Fibroblast of pulmonary artery (primary cell): Measurements from ENCODE around the gene ZFP92.

Source experiments
- DNase-seq: peaks from one replicate; pipeline ENCODE4 v3.0.0-alpha.2; 2010; ENCODE audit warnings: low read depth
- H3K4me3 ChIP-seq: replicated peaks from 2 replicates; pipeline ENCODE4 v1.5.1; 2011; ENCODE audit warnings: low read depth, mild to moderate bottlenecking, control low read depth, low read length, moderate library complexity
- TF ChIP-seq, protein P1 (sequence below): IDR thresholded peaks from 2 replicates; pipeline ENCODE4 v1.5.1; 2011; ENCODE audit warnings: mild to moderate bottlenecking, control low read depth, low read length, inconsistent platforms; ENCODE audit errors: missing control alignments

The ZFP92 gene

DNA sequence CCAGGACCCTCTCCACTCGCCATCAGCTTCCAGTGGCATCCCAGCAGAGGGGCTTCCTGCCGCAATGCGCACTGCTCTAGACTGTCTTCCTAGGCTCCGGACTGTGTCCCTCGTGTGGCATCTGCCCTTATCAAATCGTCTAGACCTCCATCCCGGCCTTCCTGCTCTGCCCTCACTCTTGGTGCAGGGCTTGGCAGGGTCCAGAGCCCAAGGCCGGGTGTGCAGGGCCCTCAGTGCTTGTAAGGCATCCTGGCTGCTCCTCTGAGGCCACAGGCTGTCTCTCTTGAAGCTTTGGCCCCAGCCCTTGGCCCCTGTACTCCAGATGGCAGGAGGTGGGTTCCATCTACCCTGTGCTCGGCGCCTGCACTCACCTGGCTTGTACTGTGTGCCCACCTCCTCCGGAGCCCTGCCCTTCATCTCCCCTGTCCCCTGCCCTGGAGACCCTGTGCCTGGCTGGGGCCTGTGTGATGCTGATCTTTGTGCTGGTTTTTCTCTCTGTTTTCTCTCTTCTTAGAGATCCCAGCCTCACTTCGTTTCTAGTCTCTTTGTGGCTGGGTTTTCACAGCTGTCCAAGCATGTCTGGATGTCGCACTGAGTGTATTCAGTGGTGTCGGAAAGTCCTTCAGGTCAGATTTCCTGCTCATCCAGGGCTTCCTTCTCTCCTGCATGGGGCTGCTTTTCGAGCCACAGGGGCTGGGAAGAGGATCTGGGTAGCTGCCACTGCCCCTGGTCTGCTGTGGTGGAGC is 38.3 kb downstream of the ZFP92 start:
- H3K4me3 ChIP-seq = no peak overlapping the region
- TF ChIP-seq, protein P1, sequence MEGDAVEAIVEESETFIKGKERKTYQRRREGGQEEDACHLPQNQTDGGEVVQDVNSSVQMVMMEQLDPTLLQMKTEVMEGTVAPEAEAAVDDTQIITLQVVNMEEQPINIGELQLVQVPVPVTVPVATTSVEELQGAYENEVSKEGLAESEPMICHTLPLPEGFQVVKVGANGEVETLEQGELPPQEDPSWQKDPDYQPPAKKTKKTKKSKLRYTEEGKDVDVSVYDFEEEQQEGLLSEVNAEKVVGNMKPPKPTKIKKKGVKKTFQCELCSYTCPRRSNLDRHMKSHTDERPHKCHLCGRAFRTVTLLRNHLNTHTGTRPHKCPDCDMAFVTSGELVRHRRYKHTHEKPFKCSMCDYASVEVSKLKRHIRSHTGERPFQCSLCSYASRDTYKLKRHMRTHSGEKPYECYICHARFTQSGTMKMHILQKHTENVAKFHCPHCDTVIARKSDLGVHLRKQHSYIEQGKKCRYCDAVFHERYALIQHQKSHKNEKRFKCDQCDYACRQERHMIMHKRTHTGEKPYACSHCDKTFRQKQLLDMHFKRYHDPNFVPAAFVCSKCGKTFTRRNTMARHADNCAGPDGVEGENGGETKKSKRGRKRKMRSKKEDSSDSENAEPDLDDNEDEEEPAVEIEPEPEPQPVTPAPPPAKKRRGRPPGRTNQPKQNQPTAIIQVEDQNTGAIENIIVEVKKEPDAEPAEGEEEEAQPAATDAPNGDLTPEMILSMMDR = no peak
- no peak for DNase-seq

DNA sequence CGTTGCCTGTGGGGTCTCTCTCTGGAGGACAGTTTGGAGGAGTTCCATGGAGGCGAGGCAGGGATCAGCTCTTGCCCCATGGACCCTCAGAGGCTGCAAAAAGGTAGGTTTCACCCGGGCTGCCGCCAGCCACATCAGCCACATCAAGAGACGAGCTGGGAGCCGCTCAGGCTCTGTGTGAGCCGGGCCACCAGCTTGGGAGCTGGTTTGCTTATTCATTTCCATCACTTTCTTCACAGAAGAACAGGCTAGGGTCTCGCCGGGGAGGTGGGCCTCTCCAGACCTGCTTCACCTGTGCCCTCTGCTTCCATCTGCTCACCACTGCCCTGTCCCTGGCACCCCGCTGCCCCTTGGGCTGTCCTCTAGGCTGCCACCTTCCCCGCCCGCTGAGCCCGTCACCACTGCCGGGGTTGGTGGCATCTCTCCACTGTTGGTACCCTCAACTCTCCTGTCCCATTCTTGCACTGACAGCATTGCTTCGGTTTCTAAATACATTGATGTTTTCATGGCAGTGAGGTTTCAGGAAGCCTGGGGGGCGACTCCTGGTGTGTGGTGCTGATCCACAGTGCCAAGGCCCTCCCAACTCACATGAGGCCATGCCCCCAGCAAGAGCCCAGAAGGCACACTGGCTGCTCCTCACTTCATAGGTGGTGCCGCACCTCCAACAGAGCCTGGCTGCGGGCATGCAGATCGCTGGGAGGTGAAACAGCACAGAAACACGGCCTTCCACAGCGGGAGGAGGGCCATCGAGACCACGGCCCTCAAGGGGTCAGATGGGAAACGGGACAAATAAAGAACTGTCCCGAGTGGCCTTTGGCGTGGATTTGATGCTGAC is 39.1 kb downstream of the ZFP92 start:
- no peak overlapping the region for H3K4me3 ChIP-seq
- no peak for DNase-seq
- TF ChIP-seq, protein P1 = no peak

DNA sequence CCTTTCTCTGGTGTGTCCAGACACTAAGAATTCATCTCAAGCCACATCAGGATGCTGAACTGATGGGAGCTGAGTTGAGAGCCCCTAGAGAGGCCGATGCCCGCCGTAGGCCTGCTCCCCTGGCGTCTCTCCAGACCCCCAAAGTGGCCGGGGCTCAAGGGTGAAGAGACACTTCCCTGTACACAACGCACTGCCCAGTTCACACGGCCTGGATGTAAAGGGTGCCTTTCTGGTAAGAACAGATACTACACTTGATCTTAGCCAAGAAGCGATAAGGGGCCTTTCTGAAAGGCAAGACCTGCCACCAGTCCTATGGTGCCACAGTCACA is 39.6 kb downstream of the ZFP92 start:
- TF ChIP-seq, protein P1 = no peak
- no peak overlapping the region for H3K4me3 ChIP-seq
- DNase-seq = no peak

DNA sequence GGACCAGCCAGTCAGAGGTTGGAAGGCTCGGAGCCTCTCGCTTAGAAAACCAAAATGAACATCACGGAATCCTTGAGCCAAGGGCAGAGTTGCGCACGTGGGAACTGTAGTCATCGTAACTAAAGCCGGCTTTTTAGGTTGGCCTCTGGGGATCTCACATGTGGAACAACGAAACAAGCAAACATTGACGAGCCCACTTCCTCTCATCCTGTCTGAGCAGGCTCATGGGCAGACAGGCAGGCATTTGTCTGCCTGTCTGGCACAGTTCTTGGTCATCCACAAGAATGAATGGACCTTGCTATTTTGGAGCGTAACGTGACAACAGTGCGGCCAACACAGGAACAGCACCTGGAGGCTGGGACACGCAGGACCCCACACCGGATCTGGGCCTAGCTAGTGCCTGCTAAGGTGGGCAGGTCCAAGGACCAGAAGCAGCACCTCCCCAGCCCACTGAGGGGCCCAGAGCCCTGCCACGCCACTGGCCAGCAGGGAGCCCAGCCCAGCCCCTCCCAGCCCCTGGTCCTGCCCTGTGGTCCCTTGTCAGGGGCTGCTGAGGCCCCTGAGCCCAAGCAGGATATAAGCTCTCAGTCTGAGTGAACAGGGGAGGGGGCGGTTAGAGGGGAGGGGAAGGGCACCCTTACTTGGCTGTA is 43.8 kb downstream of the ZFP92 start:
- TF ChIP-seq, protein P1 = no peak
- no peak overlapping the region for H3K4me3 ChIP-seq
- DNase-seq = no peak

DNA sequence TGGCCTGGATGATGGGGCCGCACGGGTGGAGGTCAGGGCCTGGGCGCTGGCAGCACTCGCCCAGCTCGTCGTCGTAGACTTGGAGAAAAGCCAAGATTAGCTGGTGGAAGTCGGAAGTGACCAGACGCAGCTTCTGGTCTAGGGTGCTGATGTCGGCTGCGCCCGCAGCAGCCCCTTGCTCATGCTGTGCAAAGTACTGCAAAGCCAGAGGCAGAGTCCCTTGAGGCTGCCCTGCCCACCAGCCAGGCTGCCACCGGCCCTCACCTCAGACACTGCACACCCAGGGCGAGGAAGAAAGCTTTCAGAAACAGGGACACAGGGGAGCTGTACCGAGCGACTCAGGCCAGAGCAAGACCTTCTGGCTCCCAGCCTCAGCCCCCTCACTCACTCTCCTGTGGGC is 44.3 kb downstream of the ZFP92 start:
- no peak for DNase-seq
- TF ChIP-seq, protein P1 = no peak
- H3K4me3 ChIP-seq = no peak overlapping the region

DNA sequence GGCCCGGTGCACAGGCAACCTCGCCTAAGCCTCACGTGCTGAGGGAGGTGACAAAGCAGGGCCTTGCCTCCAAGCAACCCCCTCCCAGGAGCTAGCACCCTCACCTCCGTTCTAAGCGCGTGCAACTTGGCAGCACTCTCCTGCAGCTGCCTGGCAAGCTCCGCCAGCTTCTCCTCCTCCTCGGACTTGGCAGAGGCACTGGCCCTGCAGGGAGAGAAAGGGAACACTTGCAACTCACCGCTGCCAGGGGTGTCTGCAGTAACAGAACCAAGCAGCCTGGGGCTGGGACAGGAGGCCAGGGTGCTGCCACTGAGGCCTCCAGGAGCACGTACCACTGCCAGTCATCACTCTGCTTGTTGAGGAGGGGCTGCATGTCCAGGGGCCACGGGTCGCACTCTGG is 44.9 kb downstream of the ZFP92 start:
- TF ChIP-seq, protein P1 = no peak
- no peak for DNase-seq

More for the DNA sequence above, 44.9 kb downstream of the ZFP92 start:
- no peak overlapping the region for H3K4me3 ChIP-seq
